HUES48 (cell line): Measurements from ENCODE around the gene TNFSF12.

Source experiments
- H3K27ac ChIP-seq: one replicate; pipeline ENCODE4 v1.7.0; 2013; ENCODE audit warnings: low read depth, low read length, inconsistent platforms
- H3K27me3 ChIP-seq: 2 replicates; pipeline ENCODE4 v1.6.1; 2013; ENCODE audit warnings: mild to moderate bottlenecking, low read length; ENCODE audit not compliant: control insufficient read depth, insufficient read depth
- H3K36me3 ChIP-seq: 2 replicates; pipeline ENCODE4 v1.6.1; 2013; ENCODE audit warnings: low read length; ENCODE audit not compliant: control insufficient read depth, insufficient read depth
- H3K4me1 ChIP-seq: 2 replicates; pipeline ENCODE4 v1.6.1; 2013; ENCODE audit warnings: mild to moderate bottlenecking, low read length; ENCODE audit not compliant: control insufficient read depth, insufficient read depth
- H3K4me3 ChIP-seq: 2 replicates; pipeline ENCODE4 v1.5.1; 2013; ENCODE audit warnings: mild to moderate bottlenecking, low read depth, low read length
- H3K9ac ChIP-seq: 2 replicates; pipeline ENCODE4 v1.6.1; 2013; ENCODE audit warnings: mild to moderate bottlenecking, low read depth, low read length, moderate library complexity
- H3K9me3 ChIP-seq: 2 replicates; pipeline ENCODE4 v1.6.1; 2013; ENCODE audit warnings: low read length; ENCODE audit not compliant: control insufficient read depth, insufficient read depth

TNFSF12 gene

GRCh38 chr17:7580604-7581575 is 32.0 kb downstream of the TNFSF12 start:
- peak overlapping the region; percentile 50 for H3K27ac ChIP-seq
- H3K4me3 ChIP-seq: no peak overlapping the region
- H3K4me1 ChIP-seq: peaks cover 15% of the 10 kb centered on the region; the same call in 1 of the 2 replicates
- H3K9ac ChIP-seq: no peak overlapping the region
- no peaks in the 10 kb centered on the region for H3K27me3 ChIP-seq
- H3K36me3 ChIP-seq: peaks cover 37% of the 10 kb centered on the region
- H3K9me3 ChIP-seq: no peaks in the 10 kb centered on the region

- Histone ChIP-seq H3K9me3 (no peaks in the 10 kb centered on the region), H3K9ac (peak overlapping the region; percentile 98), H3K27me3 (no peaks in the 10 kb centered on the region), H3K4me3 (peak overlapping the region; percentile 81), H3K4me1 (peaks cover 15% of the 10 kb centered on the region; the same call in 1 of the 2 replicates), H3K36me3 (peaks cover 30% of the 10 kb centered on the region), H3K27ac (peak overlapping the region; percentile 100)
These were observed 33.8 kb downstream of the TNFSF12 start for GRCh38 chr17:7582396-7583252.

- Histone ChIP-seq H3K27ac (peak within 1 kb of the TSS; percentile 100), H3K4me3 (peak within 1 kb of the TSS; percentile 81), H3K36me3 (peaks cover 26% of the 10 kb centered on the region), H3K4me1 (peaks cover 15% of the 10 kb centered on the region; the same call in 1 of the 2 replicates), H3K27me3 (no peaks in the 10 kb centered on the region), H3K9me3 (no peaks in the 10 kb centered on the region), H3K9ac (peak within 1 kb of the TSS; percentile 98)
These were observed 34.6 kb downstream of the TNFSF12 start, which contains the start of gene MPDU1 for GRCh38 chr17:7583253-7584109. Gene MPDU1, plus strand, starts transcription at chr17:7583852. Its CDS starts 11 bp downstream, at chr17:7583863.

- Histone ChIP-seq H3K27me3 (no peaks in the 10 kb centered on the region), H3K36me3 (peaks cover 28% of the 10 kb centered on the region), H3K27ac (no peak overlapping the region), H3K9me3 (no peaks in the 10 kb centered on the region), H3K4me3 (no peak overlapping the region), H3K9ac (no peak overlapping the region), H3K4me1 (peaks cover 29% of the 10 kb centered on the region)
These were observed 38.0 kb downstream of the TNFSF12 start for GRCh38 chr17:7586673-7587419.

- no peak overlapping the region; the same call in 1 of the 2 replicates for H3K4me3 ChIP-seq
- peaks cover 36% of the 10 kb centered on the region for H3K36me3 ChIP-seq
- no peak overlapping the region for H3K9ac ChIP-seq
- no peak overlapping the region for H3K27ac ChIP-seq
- no peaks in the 10 kb centered on the region for H3K27me3 ChIP-seq
- H3K4me1 ChIP-seq: peaks cover 26% of the 10 kb centered on the region
- H3K9me3 ChIP-seq: no peaks in the 10 kb centered on the region
These were observed 38.7 kb downstream of the TNFSF12 start for GRCh38 chr17:7587420-7588151.

- H3K27ac ChIP-seq: peak overlapping the region; percentile 96
- peak overlapping the region; percentile 61 for H3K9ac ChIP-seq
- no peaks in the 10 kb centered on the region for H3K27me3 ChIP-seq
- H3K36me3 ChIP-seq: peaks cover 47% of the 10 kb centered on the region
- no peaks in the 10 kb centered on the region for H3K9me3 ChIP-seq
- peaks cover 17% of the 10 kb centered on the region for H3K4me1 ChIP-seq
- peak overlapping the region; percentile 76 for H3K4me3 ChIP-seq
These were observed 39.8 kb downstream of the TNFSF12 start for GRCh38 chr17:7588553-7589203.

- Histone ChIP-seq H3K4me1 (peaks cover 16% of the 10 kb centered on the region), H3K9ac (peak overlapping the region; percentile 61), H3K36me3 (peaks cover 53% of the 10 kb centered on the region), H3K27ac (peak overlapping the region; percentile 96), H3K4me3 (peak overlapping the region; percentile 76), H3K27me3 (no peaks in the 10 kb centered on the region), H3K9me3 (no peaks in the 10 kb centered on the region)
These were observed 40.5 kb downstream of the TNFSF12 start for GRCh38 chr17:7589204-7589868.

GRCh38 chr17:7589891-7590691 is 41.2 kb downstream of the TNFSF12 start, which contains the start of gene SOX15:
Gene SOX15, minus strand, starts transcription at chr17:7590094. Its CDS starts 418 bp downstream, at chr17:7589676.
- Histone ChIP-seq H3K27me3 (no peaks in the 10 kb centered on the region), H3K9me3 (no peaks in the 10 kb centered on the region), H3K4me1 (peaks cover 14% of the 10 kb centered on the region), H3K9ac (peak within 1 kb of the TSS; percentile 72), H3K36me3 (peaks cover 61% of the 10 kb centered on the region), H3K4me3 (peak within 1 kb of the TSS; percentile 76), H3K27ac (peak within 1 kb of the TSS; percentile 96)
